Ovary (tissue), 9 donors: ENCODE results near the gene OLFML2A. TPM values are rescaled to one million over a fixed set of nuclear protein-coding genes. Genes with fewer than 3 reads are reported as not detected.
"Not testable (repeated sequence)": the region's sequence is repeated elsewhere in the genome, so short reads cannot be mapped to it uniquely, and the experiment has no call there.

Experiments
- DNase-seq, 5 donors: peaks; one replicate each; pipeline ENCODE4 v3.0.0-alpha.2; 2019 to 2020
- H3K27ac ChIP-seq, 2 donors: fragments of 200-600 bp; one replicate each; pipeline versions ENCODE4 v1.5.1 to v1.8.0; 2019 to 2022
- H3K27me3 ChIP-seq: fragments of 200-600 bp; one replicate; pipeline ENCODE4 v1.8.0; 2022
- H3K36me3 ChIP-seq: fragments of 200-600 bp; sonication (generic); one replicate; pipeline ENCODE4 v1.5.1; 2019
- H3K4me1 ChIP-seq: one replicate; pipeline ENCODE4 v1.8.1; 2013; ENCODE audit warnings: mild to moderate bottlenecking, moderate library complexity; ENCODE audit not compliant: insufficient read depth
- H3K4me3 ChIP-seq: fragments of 200-600 bp; sonication (generic); one replicate; pipeline ENCODE4 v1.5.1; 2017
- H3K9me3 ChIP-seq, 2 donors: fragments of 200-600 bp in 1 of 2; sonication (generic) in 1 of 2; one replicate each; pipeline versions ENCODE4 v1.5.1 to v1.8.1; 2013 to 2019; ENCODE audit warnings: mild to moderate bottlenecking in 1 of 2, moderate library complexity in 1 of 2
- EP300 ChIP-seq: sonication (generic); formaldehyde crosslinking; IDR thresholded peaks from one replicate; pipeline ENCODE4 v1.6.1; 2017; ENCODE audit warnings: antibody characterized with exemption
- POLR2A ChIP-seq: fragments of 450-650 bp; IDR thresholded peaks from one replicate; pipeline ENCODE4 v1.6.1; 2017; ENCODE audit warnings: antibody characterized with exemption, mild to moderate bottlenecking, moderate library complexity
- whole genome bisulfite sequencing, 3 donors: extraction: QIAGEN DNeasy Blood & Tissue Kit in 1 of 3; methylation state at CpG; one replicate each; pipeline versions ENCODE4 v1.1.5 to v1.1.7; 2013 to 2017; 5-methylcytosine and 5-hydroxymethylcytosine counted together
- intact Hi-C, 4 donors: fragments of 100-400 bp; cut with DNase I; formaldehyde crosslinking; loops; one replicate each; pipeline versions ENCODE4 v1.11.0 to v1.15.1; 2022 to 2023
- polyA plus RNA-seq, 2 donors: library from polyadenylated mRNA; stranded (reverse); fragments of 200-250 nt in 1 of 2; fragments of 350-450 nt in 1 of 2; fragmentation: Illumina TruSeq in 1 of 2; extraction: RNeasy Lipid Tissue Mini Kit (QIAGEN cat#74804) in 1 of 2; gene quantifications; one replicate each; pipeline ENCODE4 v1.2.3, GENCODE V29; 2013 to 2014
- total RNA-seq, 7 donors: library from RNA; depleted of rRNA in 2 of 7; stranded (reverse); fragments of >200 nt in 2 of 7; fragmentation: NEBNext Ultra II Directional in 3 of 7; extraction: Animal tissue kit (Norgen Biotek cat#: 25700) in 3 of 7; gene quantifications; one replicate each; pipeline versions ENCODE4 v1.1.0 to v1.2.4, GENCODE V29; 2016 to 2023
- TF ChIP-seq, protein P1 (sequence below), 3 donors: fragments of 450-650 bp in 2 of 3; fragments of 200-600 bp in 1 of 3; IDR thresholded peaks; one replicate each; pipeline versions ENCODE4 v1.5.1 to v1.8.0; 2016 to 2022; ENCODE audit warnings: antibody characterized with exemption in 3 of 3, mild to moderate bottlenecking in 1 of 3
- donor health status: DM: no; HTN: no; CAD: no; lungs with moderate emphysema.
- donor health status: DM: no; HTN: no; CAD: no.
- donor health status: Bipolar disorder and iron deficiency.
- donor health status: DM: yes; HTN: yes; CAD: no.
- donor health status: DM: no; HTN: no; CAD: no.
- donor health status: DM: yes; HTN: yes; CAD: no.

OLFML2A gene
- total and polyA plus RNA-seq, 9 donors, result 14.7 to 63.4 (median 31.0) TPM

DNA sequence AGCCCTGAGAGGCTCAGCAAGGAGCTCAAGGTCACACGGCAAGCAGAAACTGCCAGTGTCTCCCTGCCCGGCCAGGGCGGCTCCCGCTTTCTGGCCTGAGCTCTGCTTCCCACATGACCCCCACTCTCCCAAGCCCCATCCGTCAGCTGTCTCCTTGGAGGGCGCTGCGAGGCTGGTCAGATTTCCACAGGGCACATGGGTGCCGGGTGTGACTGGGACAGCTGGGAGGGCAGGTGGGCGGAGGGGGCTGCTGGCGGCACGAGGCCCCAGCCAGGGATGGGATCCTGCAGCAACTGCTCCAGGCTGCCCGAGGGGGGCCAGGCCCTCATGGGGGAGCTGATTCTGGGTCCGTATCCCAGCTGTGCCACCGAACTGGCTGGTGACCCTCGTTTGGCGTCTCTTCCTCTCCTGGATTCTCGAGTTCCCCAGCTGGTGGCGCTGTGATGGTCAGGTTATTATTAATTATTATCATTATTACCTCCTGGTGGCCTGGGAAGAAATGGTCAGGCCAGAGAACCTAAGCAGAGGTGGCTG lies 63.4 kb downstream of the OLFML2A start:
- Histone ChIP-seq H3K9me3 (no peaks in the 10 kb centered on the region), H3K4me1 (peaks cover 8% of the 10 kb centered on the region), H3K36me3 (no peaks in the 10 kb centered on the region), H3K27me3 (no peaks in the 10 kb centered on the region), H3K4me3 (no peak overlapping the region), H3K27ac (no peak overlapping the region)
- TF ChIP-seq EP300 (no peak), POLR2A (no peak)
- TF ChIP-seq, protein P1, sequence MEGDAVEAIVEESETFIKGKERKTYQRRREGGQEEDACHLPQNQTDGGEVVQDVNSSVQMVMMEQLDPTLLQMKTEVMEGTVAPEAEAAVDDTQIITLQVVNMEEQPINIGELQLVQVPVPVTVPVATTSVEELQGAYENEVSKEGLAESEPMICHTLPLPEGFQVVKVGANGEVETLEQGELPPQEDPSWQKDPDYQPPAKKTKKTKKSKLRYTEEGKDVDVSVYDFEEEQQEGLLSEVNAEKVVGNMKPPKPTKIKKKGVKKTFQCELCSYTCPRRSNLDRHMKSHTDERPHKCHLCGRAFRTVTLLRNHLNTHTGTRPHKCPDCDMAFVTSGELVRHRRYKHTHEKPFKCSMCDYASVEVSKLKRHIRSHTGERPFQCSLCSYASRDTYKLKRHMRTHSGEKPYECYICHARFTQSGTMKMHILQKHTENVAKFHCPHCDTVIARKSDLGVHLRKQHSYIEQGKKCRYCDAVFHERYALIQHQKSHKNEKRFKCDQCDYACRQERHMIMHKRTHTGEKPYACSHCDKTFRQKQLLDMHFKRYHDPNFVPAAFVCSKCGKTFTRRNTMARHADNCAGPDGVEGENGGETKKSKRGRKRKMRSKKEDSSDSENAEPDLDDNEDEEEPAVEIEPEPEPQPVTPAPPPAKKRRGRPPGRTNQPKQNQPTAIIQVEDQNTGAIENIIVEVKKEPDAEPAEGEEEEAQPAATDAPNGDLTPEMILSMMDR (IDR thresholded peaks at IDR 0.05), result no peak
- no peak for DNase-seq
- WGBS, 3 donors, result 31 to 50% (median 33%) methylated on average over 16 to 18 of the region's 18 CpGs
- intact Hi-C loops, result no loop called here

DNA sequence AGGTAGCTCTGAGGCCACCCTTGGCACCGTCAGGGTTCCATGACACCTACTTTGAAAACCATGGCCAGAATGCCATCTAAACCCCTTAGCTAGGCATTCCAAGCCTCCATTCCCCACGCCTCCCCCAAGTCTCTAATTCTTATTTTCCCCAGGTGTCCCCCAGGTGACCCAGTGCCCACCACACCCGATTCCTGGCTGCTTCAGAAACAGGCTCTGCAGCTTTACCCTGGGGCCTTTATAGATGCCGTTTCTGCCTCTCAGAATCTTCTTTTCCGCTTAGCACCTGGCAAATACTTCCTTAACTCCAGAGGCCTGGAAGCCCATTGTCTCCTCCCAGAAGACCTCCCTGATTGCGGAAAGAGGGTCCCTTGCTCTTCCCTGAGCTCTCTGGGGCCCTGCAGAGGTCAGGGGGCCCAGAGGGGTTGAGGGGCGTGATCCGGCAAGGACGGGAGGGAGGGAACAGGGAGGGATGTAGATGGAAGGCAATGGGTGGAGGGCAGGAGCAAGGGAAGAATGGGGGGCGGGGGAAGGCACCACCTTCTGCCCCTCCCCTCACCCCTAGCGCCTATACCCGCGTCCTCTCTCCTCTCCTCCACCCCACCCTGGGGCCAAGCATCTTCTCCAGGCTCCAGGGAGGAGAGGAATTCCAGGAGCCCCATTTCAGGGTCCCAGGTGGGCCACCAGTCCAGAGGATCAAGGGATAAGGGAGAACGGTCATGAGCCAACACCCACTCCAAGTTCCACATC lies 64.3 kb downstream of the OLFML2A start:
- Histone ChIP-seq H3K4me1 (peaks cover 6% of the 10 kb centered on the region), H3K9me3 (no peaks in the 10 kb centered on the region), H3K4me3 (no peak overlapping the region), H3K27me3 (no peaks in the 10 kb centered on the region), H3K27ac (no peak overlapping the region), H3K36me3 (no peaks in the 10 kb centered on the region)
- TF ChIP-seq EP300 (no peak), POLR2A (no peak)
- TF ChIP-seq, protein P1 (IDR thresholded peaks at IDR 0.05), result no peak
- WGBS, 3 donors, result 86 to 89% (median 89%) methylated on average over 14 of the region's 14 CpGs
- intact Hi-C loops, result no loop called here
- DNase-seq, result no peak

DNA sequence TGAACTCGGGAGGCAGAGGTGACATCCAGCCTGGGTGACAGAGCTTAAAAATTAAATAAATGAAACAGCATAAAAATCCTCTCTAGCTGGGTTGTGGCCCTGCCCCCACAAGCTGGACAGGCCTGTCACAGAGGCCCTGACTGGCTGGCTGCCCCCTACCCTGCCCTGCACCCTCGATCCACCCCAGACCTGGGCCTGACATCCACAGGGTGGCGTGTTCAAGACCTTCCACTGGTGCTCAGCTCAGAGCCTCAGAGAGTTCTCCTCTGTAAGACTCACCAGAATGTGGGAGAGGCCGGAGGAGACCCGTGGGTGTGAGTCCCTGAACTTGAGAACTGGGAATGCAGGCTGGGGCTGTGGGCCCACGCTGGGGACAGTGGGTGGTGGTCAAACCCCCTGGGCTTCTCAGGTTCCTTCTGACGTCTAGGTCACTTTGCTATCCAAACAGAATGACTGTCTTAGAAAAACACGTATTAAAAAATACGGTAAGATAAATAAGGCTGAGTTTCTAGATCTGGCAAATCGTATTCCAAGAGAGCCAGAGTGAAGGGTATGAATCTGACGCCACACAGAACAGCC lies 66.6 kb downstream of the OLFML2A start:
- Histone ChIP-seq H3K4me1 (peaks cover 6% of the 10 kb centered on the region), H3K27me3 (no peaks in the 10 kb centered on the region), H3K36me3 (no peaks in the 10 kb centered on the region), H3K27ac (no peak overlapping the region), H3K4me3 (no peak overlapping the region), H3K9me3 (no peaks in the 10 kb centered on the region)
- intact Hi-C loops, result no loop called here
- WGBS, 3 donors, result 71 to 78% (median 77%) methylated on average over 11 of the region's 11 CpGs
- TF ChIP-seq EP300 (no peak), POLR2A (no peak)
- TF ChIP-seq, protein P1 (IDR thresholded peaks at IDR 0.05), result no peak
- no peak for DNase-seq

DNA sequence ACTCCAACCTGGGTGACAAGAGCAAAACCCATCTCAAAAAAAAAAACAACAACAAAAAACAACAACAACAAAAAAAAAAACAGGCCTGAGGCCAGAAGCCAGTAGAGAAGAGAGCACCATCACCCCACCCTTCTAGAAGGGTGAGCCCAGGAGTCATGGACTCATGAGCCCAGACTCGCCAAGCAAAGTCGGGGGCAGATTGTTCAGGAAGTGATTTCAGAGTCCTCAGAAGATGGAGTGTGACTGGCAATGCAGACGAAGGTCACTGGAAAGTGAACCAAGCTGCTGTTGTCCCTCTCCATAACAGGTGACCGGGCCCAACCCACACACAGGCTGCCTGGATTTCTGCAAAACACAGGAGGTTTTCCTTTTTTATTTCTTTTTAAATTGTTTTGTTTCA lies 67.4 kb downstream of the OLFML2A start:
- H3K36me3 ChIP-seq, result no peaks in the 10 kb centered on the region
- intact Hi-C loops, result no loop called here
- H3K4me3 ChIP-seq, result no peak overlapping the region

DNA sequence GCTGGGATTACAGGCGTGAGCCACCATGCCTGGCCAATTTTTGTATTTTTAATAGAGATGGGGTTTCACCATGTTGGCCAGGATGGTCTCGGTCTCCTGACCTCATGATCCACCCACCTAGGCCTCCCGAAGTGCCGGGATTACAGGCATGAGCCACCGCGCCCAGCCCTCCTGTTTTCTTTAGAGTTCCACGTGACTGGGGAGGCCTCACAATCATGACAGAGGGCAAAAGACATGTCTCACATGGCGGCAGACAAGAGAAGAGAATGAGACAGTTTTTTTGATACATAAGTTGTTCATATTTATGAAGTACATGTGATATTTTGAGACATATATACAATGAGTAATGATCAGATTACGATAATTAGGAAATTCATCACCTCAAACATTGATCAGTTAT lies 69.5 kb downstream of the OLFML2A start:
- DNase-seq, H3K4me1 ChIP-seq, intact Hi-C loops, H3K27ac ChIP-seq, H3K27me3 ChIP-seq, H3K4me3 ChIP-seq, H3K36me3 ChIP-seq, H3K9me3 ChIP-seq: not testable (repeated sequence)
- WGBS, 3 donors, result 88 to 95% (median 90%) methylated on average over 9 of the region's 9 CpGs

More for the DNA sequence above, 67.4 kb downstream of the OLFML2A start:
- H3K4me1 ChIP-seq, result peaks cover 6% of the 10 kb centered on the region
- H3K27ac ChIP-seq, result no peak overlapping the region
- TF ChIP-seq, protein P1 (IDR thresholded peaks at IDR 0.05), result no peak
- TF ChIP-seq POLR2A, result no peak
- no peak for TF ChIP-seq EP300
- H3K27me3 ChIP-seq, result no peaks in the 10 kb centered on the region
- DNase-seq, result no peak
- no peaks in the 10 kb centered on the region for H3K9me3 ChIP-seq
- WGBS, 3 donors, result 75 to 85% (median 84%) methylated on average over 4 of the region's 4 CpGs
